ENCODE results near the gene NELL1.

DNA sequence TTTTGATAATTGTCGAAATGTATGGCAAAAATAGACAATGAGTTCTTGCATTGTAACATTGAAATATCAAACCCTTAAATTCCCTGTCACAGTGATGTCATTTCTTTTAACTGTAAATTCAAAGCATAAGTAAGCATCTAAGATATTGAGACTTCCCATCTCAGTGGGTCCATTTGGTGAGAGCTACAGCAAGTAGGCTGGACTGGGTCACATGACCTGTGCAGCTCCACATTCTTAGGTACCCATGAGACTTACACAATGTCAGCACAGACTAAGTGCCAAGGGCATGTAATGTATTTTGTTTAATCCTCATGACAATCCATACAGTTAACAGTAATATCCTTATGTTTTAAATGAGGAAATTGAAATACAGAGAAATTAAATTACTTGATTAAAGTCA is 210.7 kb downstream of the NELL1 start:
- TF ChIP-seq POLR2A (IDR thresholded peaks at IDR 0.05) (no peak), POLR2AphosphoS5 (IDR thresholded peaks at IDR 0.05) (no peak), EP300 (IDR thresholded peaks at IDR 0.05; ENCODE audit: low read depth) (no peak)
- TF ChIP-seq, protein P1, sequence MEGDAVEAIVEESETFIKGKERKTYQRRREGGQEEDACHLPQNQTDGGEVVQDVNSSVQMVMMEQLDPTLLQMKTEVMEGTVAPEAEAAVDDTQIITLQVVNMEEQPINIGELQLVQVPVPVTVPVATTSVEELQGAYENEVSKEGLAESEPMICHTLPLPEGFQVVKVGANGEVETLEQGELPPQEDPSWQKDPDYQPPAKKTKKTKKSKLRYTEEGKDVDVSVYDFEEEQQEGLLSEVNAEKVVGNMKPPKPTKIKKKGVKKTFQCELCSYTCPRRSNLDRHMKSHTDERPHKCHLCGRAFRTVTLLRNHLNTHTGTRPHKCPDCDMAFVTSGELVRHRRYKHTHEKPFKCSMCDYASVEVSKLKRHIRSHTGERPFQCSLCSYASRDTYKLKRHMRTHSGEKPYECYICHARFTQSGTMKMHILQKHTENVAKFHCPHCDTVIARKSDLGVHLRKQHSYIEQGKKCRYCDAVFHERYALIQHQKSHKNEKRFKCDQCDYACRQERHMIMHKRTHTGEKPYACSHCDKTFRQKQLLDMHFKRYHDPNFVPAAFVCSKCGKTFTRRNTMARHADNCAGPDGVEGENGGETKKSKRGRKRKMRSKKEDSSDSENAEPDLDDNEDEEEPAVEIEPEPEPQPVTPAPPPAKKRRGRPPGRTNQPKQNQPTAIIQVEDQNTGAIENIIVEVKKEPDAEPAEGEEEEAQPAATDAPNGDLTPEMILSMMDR (IDR thresholded peaks at IDR 0.05): no peak

Data from transverse colon (tissue), 4 donors.